Renal cortex interstitium (tissue), 11 donors: ENCODE measurements around the gene ARID5A. TPM values are rescaled to one million over a fixed set of nuclear protein-coding genes. Genes with fewer than 3 reads are reported as not detected.

Experiments used
- DNase-seq, 11 donors: peaks; one replicate each; pipeline ENCODE4 v3.0.0-alpha.2; 2013; ENCODE audit warnings: low read depth in 9 of 11, low spot score in 4 of 11; ENCODE audit errors: extremely low read depth in 1 of 11
- polyA plus RNA-seq, 3 donors: library from polyadenylated mRNA; unstranded; fragments of 120-200 nt; gene quantifications; one replicate each; pipeline ENCODE4 v1.2.1, GENCODE V29; 2013; ENCODE audit not compliant: insufficient read length in 3 of 3

The ARID5A gene
- polyA plus RNA-seq, 3 donors: 3.6 to 6.0 (median 5.0) TPM

DNA sequence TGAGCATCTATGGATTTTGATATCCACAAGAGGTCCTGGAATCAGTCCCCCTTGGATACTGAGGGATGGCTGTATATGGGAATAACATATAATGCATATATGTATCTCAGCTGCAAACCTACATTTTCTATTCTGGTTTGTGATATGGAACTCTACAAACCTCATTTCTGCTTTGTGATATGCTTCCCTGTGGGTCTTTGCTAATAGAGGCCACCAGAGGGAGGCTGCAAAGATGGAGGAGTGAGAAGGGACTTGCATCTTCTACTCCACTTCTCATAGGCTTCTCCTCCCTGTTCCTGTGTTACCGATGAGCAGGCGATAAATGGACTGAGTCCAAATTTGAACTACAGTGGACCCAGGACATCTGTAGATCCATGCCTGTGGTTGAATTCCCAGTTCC lies 37.8 kb downstream of the ARID5A start:
- no peak for DNase-seq

DNA sequence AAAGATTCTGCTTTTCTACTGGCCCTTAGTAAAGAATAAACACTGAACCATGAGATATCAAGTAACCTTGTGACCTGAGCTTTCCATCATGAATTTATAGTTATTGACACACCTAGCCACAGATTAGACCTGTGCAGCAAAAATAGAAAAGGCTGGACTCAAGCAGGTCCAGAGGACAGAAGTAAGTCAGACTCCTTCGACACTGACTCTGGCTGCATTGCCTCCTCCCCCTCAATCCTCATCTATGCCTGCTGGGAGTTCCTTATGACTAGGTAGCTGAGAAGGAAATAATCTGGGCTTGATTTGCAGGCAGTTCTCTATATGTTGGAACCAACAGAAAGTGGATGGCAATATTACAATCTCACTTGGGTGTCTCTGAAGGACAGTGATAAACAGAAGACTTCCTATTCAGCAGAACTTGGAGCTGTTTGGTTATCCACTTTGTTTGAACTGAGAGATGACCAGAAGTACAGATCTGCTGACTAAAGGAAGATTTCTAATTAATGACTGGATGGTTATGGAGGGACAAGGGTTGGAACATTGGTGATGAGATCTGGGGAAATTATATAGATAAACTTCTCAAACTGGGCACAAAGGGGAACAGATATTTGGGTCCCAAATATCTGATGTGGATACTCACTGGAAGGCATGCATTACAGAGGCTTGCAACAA lies 39.4 kb downstream of the ARID5A start:
- DNase-seq: no peak

- no peak for DNase-seq
These were observed 40.9 kb downstream of the ARID5A start for GRCh38 chr2:96577501-96577900.

GRCh38 chr2:96578731-96579130 lies 42.2 kb downstream of the ARID5A start:
- DNase-seq: no peak

- no peak for DNase-seq
These were observed 42.9 kb downstream of the ARID5A start for GRCh38 chr2:96579422-96579821.

GRCh38 chr2:96580771-96581170 lies 44.2 kb downstream of the ARID5A start:
- DNase-seq: no peak

GRCh38 chr2:96584017-96584416 lies 47.5 kb downstream of the ARID5A start:
- DNase-seq: no peak

GRCh38 chr2:96587843-96588242 lies 51.3 kb downstream of the ARID5A start:
- DNase-seq: no peak

DNA sequence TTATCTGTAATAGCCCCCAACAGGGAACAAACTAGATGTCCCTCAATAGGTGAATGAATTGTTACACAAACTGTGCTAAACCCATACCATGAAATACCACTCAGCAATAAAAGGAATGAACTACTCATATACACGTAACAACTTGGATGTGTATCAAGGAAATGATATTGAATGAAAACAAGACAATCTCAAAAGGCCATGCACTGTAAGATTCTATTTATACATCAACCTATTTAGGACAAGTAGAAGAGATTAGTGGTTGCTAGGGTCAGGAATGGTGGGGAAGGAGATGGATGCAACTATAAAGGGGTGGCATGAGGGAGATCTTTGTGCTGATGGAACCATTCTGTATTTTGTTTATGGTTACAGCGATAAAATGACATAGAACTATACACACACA lies 54.5 kb downstream of the ARID5A start:
- no peak for DNase-seq

- DNase-seq: no peak
These were observed 54.9 kb downstream of the ARID5A start for GRCh38 chr2:96591494-96591893.

GRCh38 chr2:96594282-96594681 lies 57.7 kb downstream of the ARID5A start:
- no peak for DNase-seq

- DNase-seq: no peak
These were observed 58.2 kb downstream of the ARID5A start for GRCh38 chr2:96594691-96595152.

DNA sequence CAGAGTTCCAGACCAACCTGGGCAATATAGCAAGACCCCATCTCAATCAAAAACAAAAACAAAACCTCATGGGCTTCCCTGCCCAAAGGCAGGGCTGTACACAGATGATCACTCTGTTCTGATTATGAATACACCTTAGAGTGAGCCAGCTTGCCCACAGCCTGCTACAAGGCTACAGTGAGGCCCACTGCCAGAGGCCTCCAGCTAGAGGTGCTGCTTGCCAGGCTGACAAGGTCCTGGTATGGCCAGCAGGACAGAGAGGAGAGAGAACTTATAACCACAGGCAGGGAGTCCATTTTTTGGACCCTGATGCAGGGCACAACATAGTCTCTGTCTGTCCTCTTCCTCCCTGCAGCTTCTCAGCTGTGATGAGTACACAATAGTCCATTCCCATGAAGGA lies 60.0 kb downstream of the ARID5A start:
- DNase-seq: no peak

DNA sequence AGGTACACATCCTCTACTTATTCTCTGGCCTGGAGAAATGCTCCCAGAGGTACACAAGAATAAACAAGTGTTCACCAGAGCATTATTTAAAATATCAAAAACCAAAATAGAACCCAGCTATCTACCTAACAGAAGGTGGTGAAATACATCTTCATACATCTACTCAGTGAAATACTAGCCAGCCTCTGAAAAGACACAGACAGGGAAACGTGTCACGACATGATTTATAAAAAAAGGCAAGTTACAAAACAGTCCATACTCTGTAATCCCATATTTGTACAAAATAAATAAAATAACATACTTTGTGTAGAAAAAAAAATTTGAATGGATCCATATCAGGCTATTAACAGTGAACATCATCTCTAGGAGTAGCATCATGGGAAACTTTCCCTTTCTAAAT lies 63.4 kb downstream of the ARID5A start:
- no peak for DNase-seq

DNA sequence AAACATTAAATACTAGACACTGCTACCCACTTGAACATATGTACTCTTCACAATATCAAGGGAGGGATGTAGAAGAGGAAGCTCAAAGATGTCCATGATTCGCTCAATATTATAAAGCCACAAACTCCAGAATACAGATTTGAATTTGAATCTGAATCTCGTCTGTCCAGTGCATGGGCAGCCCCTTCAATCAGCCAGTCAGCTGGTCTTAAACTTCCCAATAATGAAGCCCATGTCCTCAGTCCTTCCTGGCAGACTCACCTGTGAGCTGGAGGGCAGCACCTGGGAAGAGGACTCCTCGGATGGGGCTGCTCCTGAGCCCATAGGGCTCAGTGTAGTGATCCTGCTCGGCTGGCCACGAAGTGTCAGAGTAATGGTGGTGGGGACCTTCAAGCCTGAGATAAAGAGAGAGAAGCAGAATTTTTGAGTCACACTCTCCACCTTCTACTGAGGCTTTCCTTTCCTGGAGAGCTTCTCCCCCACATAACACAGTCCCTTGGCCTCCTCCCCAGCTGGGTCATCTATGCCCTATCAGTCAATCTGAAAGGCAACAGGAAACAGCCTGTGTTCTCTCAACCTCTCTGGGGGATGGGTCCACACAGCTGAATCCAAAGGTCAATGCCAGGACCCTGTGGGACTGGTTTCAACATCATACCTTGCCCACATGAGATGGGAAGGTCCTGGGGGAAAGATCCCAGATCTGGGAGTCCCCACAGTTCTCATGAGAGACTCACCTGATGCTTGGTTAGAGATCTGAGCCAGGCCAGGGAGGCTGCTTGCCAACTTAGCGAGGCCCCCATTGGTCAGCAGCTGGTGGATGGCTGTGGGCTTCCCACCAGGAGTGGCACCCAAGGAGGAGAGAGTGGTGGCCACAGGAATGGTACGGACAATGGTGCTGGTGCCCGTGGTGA lies 65.1 kb downstream of the ARID5A start:
- no peak for DNase-seq

Other genes with a start within 250 kb of the ARID5A start
- 100 to 1,000 TPM; 187 to 201 (median 193) TPM for gene SNRNP200, start 231.2 kb upstream of the ARID5A start, polyA plus RNA-seq
- gene ITPRIPL1, start 211.4 kb upstream of the ARID5A start, polyA plus RNA-seq: 1 to 10 TPM; 3.8 to 5.1 (median 4.4) TPM
- 10 to 100 TPM; 16.1 to 23.8 (median 21.8) TPM for gene NCAPH, start 201.0 kb upstream of the ARID5A start, polyA plus RNA-seq
- 1 to 10 TPM; 4.0 to 5.5 (median 4.8) TPM for gene NEURL3, start 31.4 kb upstream of the ARID5A start, polyA plus RNA-seq
- gene KANSL3, start 101.6 kb downstream of the ARID5A start, polyA plus RNA-seq: 10 to 100 TPM; 53.0 to 60.4 (median 53.9) TPM
- 1 to 10 TPM; 1.1 to 2.7 (median 1.1) TPM for gene FER1L5, start 106.0 kb downstream of the ARID5A start, polyA plus RNA-seq
- gene LMAN2L, start 203.3 kb downstream of the ARID5A start, polyA plus RNA-seq: 10 to 100 TPM; 49.0 to 50.6 (median 50.1) TPM
- gene CNNM4, start 224.2 kb downstream of the ARID5A start, polyA plus RNA-seq: 10 to 100 TPM; 11.7 to 18.0 (median 12.3) TPM